ENCODE data around the gene TMEM123. TPM values are rescaled to one million over a fixed set of nuclear protein-coding genes. Genes with fewer than 3 reads are reported as not detected.

The TMEM123 gene
- total and polyA plus RNA-seq, 2 of the 8 experiments (the other 6 are each of a cell fraction or from before 2014, with no cell fraction given) = 75.5 to 80.1 TPM

- TF ChIP-seq SP1 (IDR thresholded peaks at IDR 0.05; ENCODE audit: low read depth, low read length) = no peak
Observed at GRCh38 chr11:102453921-102454320, 1.4 kb upstream of the TMEM123 start (continued).
